Stimulated activated naive CD8-positive, alpha-beta T cell treated with anti-CD3 and anti-CD28 coated beads, Interleukin-15, Interleukin-2, amounts not matched to agents 100 U/mL and 50 U/mL, for 24 hours (primary cell): ENCODE data around the gene NRDC.
"Not testable (repeated sequence)": the region's sequence is repeated elsewhere in the genome, so short reads cannot be mapped to it uniquely, and the experiment has no call there.

ENCODE experiments used
- ATAC-seq: fragments of 150-1000 bp; cut with Tn5 transposase; one replicate; pipeline ENCODE4 v1.10.0; 2021
- DNase-seq: peaks from one replicate; pipeline ENCODE4 v3.0.0; 2021

Gene NRDC

DNA sequence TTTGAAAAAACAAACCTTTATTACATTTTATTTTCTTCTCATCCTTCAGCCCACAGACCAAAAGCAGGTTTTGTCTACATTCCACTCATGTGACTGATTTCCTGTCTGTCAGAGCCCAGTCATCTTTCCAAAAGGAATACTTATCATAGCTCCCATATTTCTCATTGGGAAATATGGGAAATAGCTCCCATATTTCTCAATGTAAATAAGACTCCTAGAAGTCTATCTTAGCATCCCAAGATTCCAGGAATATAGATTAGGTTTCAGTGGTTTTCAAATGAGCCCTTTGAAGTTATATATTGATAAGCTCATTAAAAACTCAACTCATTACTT lies 19.1 kb upstream of the NRDC start:
- no peak for ATAC-seq
- no peak for DNase-seq

DNA sequence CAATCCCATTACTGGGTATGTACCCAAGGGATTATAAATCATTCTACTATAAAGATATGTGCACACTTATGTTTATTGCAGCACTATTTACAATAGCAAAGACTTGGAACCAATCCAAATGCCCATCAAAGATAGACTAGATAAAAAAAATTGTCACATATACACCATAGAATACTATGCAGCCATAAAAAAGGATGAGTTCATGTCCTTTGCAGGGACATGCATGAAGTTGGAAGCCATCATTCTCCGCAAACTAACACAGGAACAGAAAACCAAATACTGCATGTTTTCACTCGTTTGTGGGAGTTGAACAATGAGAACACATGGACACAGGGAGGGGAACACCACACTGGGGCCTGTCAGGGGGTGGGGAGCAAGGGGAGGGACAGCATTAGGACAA lies 16.2 kb upstream of the NRDC start:
- DNase-seq, ATAC-seq: not testable (repeated sequence)

DNA sequence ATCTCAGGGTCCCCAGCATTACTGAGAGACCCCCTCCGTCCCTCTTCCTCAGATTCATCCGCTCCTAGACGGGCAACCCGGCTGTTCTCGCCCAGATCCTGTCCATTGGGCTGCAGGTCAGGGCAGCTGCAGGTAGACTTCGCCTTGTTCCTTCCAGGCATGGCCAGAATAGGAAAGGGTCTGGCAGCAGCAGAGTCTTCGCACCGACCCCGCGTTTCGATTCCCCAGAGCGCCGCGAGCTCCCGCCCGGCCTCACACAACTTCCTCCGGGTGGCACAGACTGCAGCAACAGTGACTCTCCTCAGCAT lies 265 bp downstream of the NRDC start:
- ATAC-seq: peak; percentile 0
- no peak for DNase-seq

DNA sequence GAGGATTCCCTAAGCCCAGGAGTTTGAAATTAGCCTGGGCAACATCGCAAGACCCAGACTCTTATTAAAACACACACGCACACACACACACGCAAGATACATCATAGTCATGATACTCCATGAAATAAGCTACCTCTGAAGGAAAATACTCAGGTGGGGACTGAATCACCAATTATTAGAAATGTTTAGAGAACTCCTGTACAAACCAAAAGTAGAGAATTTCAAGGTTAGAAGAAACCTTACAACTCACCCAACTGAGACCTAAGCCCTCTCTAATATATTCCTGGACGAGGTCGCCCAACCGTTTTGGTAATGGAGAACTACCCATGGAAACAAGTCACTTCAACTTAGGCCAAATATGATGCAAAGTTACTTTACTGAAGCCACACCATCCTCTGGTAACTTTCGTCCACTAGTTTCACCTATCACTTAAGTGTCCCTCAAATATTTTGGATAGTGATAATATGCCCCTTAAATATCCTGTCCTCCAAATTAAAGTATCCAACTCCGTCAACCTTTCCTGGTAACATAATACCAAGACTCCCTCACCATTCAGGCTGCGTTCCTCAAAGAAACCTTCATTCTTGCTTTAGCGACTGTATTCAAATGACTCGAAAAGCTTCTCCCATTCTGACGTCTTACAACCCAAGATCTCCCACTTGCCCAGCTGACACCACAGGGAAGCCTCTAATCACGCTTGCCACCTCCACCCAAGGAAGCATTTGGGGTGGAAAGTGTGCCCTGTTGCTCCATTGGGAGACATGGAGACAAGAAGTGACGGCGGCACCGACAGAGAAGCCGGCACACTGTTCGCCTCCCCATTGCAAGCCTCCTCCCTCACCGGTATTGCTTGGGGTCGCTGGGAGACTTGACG lies 856 bp downstream of the NRDC start:
- no peak for ATAC-seq

DNA sequence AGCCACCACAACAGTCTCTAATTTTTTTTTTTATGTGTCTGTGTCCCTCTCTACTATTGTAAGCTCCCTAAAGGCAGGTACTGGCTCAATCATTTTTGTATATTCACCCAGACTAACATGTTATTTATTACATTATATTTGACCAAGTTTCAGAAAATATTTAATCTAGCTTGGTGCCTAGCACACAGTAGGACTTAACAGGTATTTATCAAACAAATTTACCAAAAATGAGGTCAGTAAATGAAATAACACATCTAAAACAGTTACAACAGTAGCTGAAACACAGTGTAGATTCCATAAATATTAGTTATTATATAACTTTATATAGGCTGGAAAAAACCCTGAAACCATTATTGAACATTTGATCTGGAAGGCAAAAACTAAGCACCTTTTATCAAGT lies 2.7 kb downstream of the NRDC start:
- ATAC-seq (no peak), DNase-seq (no peak)

More for the DNA sequence above, 856 bp downstream of the NRDC start:
- DNase-seq: peak; percentile 26

DNA sequence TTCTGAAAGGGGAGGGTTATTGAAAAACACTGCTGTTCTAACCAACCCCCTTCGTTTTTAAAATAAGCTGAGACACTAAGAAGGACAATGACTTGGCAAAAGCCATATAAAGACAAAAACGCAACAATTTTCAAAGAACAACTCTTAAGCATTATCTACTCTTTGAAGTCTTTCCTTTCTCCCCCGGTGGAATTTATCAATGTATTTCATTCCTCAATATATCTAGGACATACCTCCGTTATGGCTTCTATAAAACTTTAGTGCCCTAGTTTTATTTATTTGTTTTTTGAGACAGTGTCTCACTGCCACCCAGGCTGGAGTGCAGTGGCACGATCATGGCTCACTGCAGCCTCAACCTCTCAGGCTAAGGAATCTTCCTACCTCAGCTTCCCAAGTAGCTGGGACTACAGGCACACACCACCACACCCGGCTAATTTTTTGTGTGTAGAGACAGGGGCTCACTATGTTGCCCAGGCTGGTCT lies 3.2 kb downstream of the NRDC start:
- no peak for ATAC-seq
- no peak for DNase-seq

DNA sequence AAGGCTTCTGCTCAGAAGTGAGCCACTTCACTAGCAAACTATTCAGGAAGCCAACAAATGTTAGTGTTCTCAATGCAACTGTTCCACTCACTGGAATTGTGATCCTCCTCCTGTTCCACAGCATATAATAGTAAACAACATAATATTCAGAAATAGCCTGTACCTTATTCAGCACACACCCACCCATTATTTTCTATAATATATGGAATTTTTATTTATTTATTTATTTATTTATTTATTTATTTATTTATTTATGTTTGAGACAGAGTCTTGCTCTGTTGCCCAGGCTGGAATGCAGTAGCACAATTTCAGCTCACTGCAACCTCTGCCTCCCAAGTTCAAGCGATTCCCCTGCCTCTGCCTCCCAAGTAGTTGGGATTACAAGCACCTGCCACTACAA lies 5.3 kb downstream of the NRDC start:
- not testable (repeated sequence) for DNase-seq, ATAC-seq

DNA sequence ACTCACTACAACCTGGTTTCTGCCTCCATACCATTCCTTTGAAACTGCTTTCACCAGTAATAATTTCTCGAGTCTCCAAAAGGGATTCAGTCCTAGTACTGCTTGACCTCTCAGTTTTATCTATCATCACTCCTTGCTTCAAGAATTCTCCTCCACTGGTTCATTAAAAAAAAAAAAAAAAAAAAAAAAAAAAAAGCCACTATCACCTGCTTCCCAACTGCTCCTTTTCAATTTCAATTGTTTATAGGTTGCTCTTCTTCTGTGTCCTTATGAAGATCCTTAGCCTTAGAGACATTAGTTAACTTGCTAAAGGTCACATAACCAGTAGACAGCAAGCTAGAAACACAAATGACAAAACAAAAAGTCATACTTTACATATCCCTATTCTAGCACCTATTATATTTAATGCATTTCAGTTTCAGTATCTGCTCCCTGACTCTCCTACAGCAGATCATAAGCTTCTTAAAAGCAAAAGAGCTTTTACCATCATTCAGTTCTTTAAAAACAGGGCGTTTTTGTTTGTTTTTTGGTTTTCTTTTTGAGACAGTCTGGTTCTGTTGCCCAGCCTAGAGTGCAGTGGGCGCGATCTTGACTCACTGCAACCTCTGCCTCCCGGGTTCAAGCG lies 7.1 kb downstream of the NRDC start:
- DNase-seq: no peak
- ATAC-seq: peak; percentile 28

DNA sequence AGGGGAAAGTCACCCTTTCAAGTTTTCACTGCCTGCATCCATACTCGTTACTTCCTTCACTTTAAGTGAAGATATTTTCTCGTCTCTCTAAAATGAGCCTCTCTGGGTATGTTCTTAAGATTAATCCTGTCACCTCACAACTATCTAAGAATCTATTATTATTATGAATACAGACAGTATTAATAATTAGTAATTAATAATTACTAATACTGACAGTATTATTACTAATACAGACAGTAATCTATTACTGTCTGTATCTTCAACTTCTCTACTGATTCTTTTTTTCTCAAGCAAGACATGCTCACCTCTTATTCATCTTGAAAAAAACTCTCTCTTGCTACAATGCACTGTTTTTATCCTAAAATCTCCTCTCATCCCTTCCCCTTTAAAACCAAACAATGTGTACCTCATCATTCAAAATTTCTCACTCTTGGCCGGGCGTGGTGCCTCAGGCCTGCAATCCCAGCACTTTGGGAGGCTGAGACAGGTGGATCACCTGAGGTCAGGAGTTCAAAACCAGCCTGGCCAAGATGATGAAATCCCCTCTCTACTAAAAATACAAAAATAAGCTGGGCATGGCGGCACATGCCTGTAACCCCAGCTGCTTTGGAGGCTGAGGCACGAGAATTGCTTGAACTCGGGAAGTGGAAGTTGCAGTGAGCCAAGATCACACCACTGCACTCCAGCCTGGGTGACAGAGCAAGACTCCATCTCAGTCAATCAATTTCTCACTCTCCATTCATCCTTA lies 7.8 kb downstream of the NRDC start:
- no peak for ATAC-seq

DNA sequence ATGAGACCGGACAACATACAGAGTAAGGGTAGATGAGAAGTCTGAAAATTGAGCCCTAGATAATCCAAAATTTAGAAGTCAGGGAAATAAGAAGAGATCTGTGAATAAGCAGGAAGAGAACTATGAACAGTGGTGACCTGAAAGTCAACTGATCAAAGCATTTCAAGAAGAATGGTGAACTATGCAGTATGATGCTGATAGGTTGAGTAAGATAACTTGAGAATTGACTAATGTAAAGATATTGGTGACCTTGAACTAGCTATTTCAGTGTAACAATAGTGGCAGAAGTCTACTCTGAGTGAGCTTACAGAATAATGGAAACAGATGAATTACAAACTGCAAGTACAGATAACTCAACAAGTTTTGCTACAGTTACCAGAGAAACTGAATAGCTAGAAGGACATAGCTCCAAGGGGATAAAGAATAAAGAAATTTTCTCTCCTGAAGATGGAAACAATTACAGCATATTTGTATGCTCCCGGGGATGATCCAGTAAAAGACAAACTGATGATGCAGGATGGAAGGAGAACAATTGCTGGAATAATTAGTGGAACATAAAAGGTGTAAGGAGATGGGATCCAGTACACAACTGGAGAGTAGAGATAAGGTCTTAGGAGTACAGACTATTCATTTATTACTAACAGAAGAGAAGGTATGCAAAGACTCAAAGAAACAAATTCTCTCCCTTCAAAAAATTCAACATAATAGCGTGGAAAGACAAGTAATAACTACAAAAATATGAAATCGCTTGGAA lies 10.9 kb downstream of the NRDC start:
- no peak for ATAC-seq
- no peak for DNase-seq

More for the DNA sequence above, 7.8 kb downstream of the NRDC start:
- DNase-seq: no peak

DNA sequence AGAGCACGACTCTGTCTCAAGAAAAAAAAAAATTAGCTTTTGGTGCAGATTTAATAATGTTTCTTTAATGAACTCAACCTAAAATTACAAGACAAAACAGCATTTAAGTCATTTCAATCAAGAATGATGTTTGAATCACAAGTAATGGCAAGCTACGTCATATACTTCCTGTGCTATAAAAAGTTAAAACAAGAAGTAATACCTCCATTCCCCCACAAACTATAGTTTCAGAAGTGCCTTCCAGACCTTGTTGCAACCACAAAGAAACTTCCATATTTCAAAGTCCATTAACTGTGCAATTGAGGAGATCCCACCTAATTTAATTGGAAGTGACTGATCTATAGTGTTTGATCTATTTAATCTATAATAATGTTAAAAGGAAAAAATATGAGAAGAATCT lies 15.1 kb downstream of the NRDC start:
- no peak for DNase-seq
- ATAC-seq: peak; percentile 56

DNA sequence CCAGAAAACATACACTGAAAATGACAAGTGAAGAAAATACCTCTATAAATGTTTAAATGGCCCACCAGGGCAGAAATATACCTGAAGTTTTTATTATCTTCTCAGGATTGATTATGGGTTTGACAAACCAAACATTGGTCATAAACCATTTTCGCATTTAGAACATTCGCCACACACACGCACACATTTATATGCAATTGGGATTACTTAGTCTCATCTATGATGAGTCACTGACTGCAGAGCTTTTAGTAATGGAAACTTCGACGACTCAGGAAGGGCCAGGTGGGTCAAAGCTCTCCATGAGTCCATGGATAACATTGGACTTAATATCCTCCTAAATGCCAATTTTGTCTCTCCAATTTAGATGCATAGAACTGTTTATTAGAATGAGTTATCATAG lies 16.9 kb downstream of the NRDC start:
- peak; percentile 59 for ATAC-seq
- DNase-seq: no peak

DNA sequence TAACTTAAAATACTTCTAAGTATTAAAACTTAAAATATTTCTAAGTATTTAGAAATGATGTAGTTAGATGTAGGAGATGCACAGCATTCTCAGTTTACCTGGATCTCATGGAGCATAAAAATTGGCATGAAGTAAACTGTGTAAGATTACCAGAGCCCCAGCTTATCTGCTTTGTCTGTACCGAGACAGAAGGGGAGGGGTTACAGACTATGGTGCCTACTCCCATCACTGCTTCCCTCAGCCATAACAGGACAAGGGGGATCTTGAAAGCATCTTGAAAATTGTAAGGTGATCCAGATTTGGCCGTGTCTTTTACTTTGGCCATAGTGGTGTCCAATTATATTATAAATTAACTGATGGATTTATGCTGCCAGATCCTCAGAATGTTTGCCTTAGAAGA lies 18.8 kb downstream of the NRDC start:
- no peak for ATAC-seq

DNA sequence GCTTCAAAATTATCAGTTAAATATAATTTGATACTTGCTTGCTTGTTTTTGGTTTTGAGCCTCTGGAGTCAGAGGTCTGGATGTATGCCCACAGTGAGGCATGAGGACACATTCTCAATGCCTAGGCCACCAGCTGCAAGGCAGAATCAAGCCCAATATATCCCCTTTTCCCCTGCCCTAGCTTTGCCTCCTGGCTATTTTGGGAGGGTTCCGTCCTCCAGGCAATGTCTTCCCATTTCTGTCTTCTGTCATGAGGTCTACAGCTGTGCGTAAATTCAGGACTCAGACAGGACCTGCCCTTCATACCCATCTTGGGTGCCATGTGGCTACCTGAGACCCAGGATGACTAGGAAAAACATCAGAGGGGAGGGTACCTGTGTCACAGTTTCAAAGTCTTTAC lies 19.2 kb downstream of the NRDC start:
- ATAC-seq: no peak

More for the DNA sequence above, 18.8 kb downstream of the NRDC start:
- no peak for DNase-seq

DNA sequence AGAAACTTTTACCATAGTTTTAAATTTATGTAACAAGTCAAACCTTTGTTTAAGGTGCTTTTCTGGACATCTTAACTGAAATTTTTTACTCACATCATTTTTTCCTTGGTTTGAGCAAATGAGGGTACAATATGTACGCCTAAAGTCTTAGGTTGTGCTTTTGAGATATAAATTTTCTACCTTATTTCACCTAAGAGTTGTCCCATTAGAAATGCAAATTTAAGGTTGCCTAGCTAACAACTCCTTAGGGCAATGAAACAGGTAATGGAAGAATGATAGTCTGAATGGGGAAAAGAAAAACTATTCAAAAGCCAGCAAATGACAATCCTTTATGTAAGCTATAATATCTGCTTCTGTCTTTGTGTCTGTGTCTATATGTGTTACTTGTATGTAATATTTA lies 19.6 kb downstream of the NRDC start:
- no peak for ATAC-seq

More for the DNA sequence above, 19.2 kb downstream of the NRDC start:
- no peak for DNase-seq

DNA sequence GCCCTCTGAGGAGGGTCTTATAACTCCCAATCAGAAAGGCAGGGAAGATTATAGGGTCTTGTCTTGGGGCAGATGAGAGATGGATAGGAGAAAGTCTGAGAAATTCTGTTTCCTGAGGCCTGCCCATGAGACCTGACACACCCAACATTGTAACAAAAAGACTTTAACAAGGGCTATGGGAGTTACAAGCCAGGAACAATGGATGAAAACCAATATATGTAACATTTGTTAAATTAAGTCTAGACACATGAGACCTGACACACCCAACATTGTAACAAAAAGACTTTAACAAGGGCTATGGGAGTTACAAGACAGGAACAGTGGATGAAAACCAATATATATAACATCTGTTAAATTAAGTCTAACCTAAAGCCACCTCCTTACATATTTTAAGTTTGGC lies 21.8 kb downstream of the NRDC start:
- DNase-seq (no peak), ATAC-seq (no peak)

More for the DNA sequence above, 19.6 kb downstream of the NRDC start:
- DNase-seq: no peak

DNA sequence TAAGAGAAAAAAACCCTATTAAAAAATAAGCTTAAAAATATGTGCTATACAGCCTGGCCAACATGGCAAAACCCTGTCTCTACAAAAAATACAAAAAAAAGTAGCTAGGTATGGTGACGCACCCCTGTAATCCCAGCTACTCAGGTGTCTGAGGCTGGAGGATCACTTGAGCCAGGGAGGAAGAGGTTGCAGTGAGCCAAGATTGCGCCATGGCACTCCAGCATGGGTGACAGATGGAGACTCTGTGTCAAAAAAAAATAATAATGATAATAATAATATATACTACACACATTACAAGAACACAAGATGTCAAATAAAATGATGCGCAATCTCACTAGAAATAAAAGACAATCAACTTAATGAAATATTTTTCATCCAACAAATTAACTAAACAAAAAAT lies 22.9 kb downstream of the NRDC start:
- DNase-seq: no peak
- ATAC-seq: no peak

DNA sequence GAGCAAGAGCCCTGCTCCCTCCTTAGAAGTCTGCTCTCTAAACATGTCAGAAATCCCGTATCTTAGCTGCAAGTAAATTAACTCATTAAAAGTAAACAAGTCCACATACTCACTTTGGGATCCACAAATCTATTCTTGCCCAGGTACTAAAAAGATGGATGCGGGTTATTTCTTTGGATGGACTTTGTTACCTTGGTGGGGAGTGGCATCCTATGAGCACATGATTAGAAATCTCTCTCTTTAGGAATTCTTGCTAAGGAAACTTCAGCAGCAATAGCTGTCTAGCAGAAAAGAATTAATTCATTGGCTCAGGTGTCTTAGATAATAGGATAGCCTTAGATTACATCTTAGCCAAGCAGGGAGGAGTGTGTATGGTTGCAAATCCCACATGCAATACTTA lies 25.2 kb downstream of the NRDC start:
- DNase-seq (no peak), ATAC-seq (no peak)

DNA sequence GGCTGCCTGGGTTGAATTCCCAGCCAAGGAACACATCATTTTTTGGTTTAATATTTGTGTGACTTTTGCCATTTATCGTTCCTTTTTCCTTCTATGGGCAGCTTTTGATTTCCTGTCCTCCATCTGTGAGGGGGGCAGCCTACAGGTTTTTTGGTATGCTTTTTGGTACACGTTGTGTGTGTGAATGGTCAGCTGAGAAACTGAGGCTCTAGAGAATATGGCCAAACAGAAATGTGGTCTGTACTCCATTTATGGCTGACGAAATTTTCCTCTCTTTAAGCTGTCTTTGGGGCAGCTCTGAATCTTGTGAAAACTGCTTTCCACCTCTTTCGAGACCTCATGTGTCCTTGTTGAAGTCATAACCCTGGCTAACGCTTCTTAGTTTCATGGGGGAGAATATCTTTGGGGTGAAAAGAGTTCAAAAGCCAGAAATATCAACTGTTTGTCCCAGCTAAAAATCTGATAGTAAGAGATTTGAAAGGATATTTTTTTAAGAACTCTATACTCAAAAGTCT lies 26.6 kb downstream of the NRDC start:
- DNase-seq: no peak
- ATAC-seq: no peak

DNA sequence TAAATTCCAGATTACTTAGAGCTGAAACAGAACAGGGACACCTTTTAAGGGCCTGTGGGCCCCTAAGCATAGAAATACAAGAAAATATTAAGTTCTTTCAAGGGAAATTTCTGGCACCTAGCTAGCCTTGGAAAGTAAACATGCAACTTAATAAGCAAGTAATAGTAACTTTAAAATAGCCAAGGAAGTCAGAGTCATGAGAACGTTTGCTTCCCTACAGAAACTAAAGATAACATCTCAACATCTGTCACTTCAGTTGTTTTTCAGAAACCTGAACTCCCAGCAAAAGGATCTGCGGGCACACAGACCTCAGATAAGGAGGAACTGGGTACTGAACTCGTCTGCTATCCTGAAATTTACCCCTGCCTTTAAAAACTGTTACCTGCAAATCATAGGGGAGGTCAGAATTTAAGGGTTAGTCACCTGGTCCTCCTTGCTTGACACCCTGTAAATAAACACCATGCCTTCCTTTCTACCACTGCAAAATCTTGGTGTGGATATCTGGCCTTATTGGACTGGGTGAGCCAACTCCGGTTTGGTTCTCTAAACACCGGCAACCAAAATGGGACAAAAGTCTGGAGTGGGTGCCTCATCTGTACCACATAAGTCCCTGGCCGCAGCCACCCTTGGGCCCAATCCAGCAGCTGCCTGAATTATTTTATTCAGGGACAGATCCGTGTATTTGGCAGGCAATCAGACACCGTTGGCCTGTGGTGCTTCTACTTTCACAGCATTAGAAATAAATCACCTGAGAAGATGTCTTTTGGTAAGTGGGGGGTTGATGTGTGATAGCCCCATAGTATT lies 27.9 kb downstream of the NRDC start:
- ATAC-seq (no peak), DNase-seq (no peak)

DNA sequence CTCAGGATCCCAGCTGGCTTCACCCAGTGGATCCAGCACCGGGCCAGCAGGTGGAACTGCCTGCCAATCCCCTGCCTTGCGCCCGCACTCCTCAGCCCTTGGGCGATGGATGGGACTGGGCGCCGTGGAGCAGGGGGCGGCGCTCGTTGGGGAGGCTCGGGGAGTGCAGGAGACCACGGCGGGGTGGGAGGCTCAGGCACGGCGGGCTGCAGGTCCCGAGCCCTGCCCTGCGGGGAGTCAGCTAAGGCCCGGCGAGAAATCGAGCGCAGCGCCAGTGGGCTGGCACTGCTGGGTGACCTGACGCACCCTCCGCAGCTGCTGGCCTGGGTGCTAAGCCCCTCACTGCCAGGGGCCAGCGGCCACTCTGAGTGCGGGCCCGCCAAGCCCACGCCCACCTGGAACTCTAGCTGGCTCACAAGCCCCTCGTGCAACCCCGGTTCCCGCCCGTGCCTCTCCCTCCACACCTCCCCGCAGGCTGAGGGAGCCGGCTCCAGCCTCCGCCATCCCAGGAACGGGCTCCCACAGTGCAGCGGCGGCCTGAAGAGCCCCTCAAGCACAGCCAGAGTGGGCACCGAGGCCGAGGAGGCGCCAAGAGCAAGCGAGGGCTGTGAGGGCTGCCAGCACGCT lies 31.1 kb downstream of the NRDC start:
- no peak for ATAC-seq
- no peak for DNase-seq
